Fibroblast of skin of scalp (primary cell): ENCODE data around the gene SPATA31E1.
"Not testable (repeated sequence)": the region's sequence is repeated elsewhere in the genome, so short reads cannot be mapped to it uniquely, and the experiment has no call there.

Experiments used
- DNase-seq: peaks from one replicate; pipeline ENCODE4 v3.0.0-alpha.2; 2013

Gene SPATA31E1

DNA sequence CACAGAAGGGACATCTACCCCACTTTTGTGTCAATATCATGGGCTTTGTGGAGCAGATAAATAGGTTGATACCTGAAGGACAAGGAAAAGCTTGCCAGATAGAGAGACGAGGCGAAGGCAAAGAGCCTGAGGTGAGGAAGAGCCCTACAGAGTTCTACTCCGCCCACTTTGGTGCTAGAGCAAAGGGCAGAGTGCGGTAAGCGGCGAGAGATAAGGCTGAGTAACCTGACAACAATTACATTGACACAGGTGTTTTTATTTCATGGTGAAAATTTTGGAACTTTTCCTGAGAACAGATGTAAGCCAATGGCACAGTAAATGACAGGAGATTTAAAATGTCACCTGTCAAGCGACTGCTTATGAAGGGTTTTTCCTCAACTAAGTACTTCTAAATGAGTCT, 51.8 kb downstream of the SPATA31E1 start:
- DNase-seq, result not testable (repeated sequence)

DNA sequence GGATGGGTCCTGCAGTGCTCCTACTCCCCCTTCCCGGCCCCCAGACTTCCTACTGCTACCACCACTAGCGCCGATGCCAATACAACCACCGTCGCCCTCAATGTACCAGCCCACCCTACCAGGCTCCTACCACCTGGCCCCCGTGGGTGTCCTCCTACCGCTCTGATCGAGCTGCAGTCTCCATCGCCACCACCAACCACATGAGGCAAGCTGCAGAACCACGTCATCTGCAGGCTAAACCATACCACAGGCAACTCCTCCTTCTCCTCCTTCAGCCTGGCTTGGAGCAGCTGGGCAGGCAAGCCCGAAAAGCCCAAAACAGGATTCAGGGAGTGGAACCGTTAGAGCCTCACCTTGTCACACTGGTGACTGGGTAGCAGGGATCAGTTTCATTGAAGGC, 54.7 kb downstream of the SPATA31E1 start:
- DNase-seq, result not testable (repeated sequence)

DNA sequence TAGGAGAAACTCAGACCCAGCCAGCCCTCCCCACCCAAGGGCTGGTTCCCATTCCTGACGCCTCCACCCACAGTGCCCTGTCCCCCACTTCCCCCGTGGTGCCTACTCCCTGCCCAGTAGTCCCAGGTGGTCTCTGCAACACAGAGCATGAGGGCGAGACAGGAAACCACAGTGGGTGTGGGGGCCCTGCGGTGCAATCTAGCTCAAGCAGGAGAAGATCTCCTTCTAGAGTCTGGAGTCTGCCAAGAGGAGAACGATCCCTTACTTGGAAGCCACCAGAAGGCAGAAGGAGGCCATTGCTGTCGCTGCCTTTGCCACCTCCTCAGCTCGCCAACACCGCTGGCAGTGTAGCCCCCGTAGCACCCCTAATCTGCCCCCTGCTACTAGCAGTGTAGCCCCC, 55.2 kb downstream of the SPATA31E1 start:
- DNase-seq, result not testable (repeated sequence)

DNA sequence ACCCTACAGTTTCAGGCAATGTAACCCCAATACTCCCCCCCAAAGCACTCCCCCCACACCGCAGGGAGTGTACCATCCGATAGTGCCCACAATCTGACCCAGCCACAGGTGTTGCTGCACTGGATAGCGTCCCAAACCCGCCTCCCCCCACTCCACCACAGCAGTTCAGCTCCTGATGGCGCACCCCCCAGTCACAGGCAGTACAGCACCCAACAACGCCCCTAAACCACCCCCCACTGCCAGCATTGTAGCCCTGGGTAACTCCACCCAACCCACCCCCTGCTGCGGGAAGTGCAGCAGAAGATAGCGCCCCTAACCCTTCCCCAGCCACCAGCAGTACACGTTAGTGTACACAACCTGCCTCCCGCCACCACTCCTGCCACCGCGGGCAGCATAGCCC, 55.7 kb downstream of the SPATA31E1 start:
- DNase-seq, result not testable (repeated sequence)
